Smooth muscle cell (in vitro differentiated cells): ENCODE measurements around the gene RAG1. TPM values are rescaled to one million over a fixed set of nuclear protein-coding genes. Genes with fewer than 3 reads are reported as not detected.

ENCODE experiments used
- DNase-seq: peaks from one replicate; lab custom pipeline; 2025; ENCODE audit not compliant: unreplicated experiment; lab: John Stamatoyannopoulos, UW
- H2AFZ ChIP-seq: fragments of 200-600 bp; sonication (generic); 2 replicates; pipeline ENCODE4 v1.6.0; 2016; ENCODE audit warnings: antibody characterized with exemption, low read depth, mild to moderate bottlenecking
- H3F3A ChIP-seq: fragments of 200-600 bp; sonication (generic); 2 replicates; pipeline ENCODE4 v1.6.0; 2017; ENCODE audit warnings: antibody characterized with exemption, low read depth
- H3K27ac ChIP-seq: fragments of 200-600 bp; sonication (generic); 2 replicates; pipeline ENCODE4 v1.5.1; 2016; ENCODE audit warnings: low read depth, mild to moderate bottlenecking
- H3K27me3 ChIP-seq: fragments of 200-600 bp; sonication (generic); 2 replicates; pipeline ENCODE4 v1.6.1; 2016; ENCODE audit warnings: low read depth, mild to moderate bottlenecking
- H3K36me3 ChIP-seq: fragments of 200-600 bp; sonication (generic); 2 replicates; pipeline ENCODE4 v1.5.1; 2016; ENCODE audit warnings: low read depth
- H3K4me1 ChIP-seq: fragments of 200-600 bp; sonication (generic); 2 replicates; pipeline ENCODE4 v1.5.1; 2016; ENCODE audit warnings: low read depth
- H3K4me2 ChIP-seq: fragments of 200-600 bp; sonication (generic); 2 replicates; pipeline ENCODE4 v1.6.0; 2016; ENCODE audit warnings: mild to moderate bottlenecking
- H3K4me3 ChIP-seq: fragments of 200-600 bp; sonication (generic); 2 replicates; pipeline ENCODE4 v1.5.1; 2016; ENCODE audit warnings: mild to moderate bottlenecking
- H3K79me2 ChIP-seq: fragments of 200-600 bp; sonication (generic); 2 replicates; pipeline ENCODE4 v1.6.0; 2016; ENCODE audit warnings: low read depth, mild to moderate bottlenecking
- H3K9ac ChIP-seq: fragments of 200-600 bp; sonication (generic); 2 replicates; pipeline ENCODE4 v1.6.0; 2016; ENCODE audit warnings: low read depth
- H3K9me3 ChIP-seq: fragments of 200-600 bp; sonication (generic); replicated peaks from 2 replicates; pipeline ENCODE4 v1.5.1; 2016; ENCODE audit warnings: low read depth
- H4K20me1 ChIP-seq: fragments of 200-600 bp; sonication (generic); 2 replicates; pipeline ENCODE4 v1.6.0; 2016; ENCODE audit warnings: low read depth
- CTCF ChIP-seq: fragments of 200-600 bp; sonication (generic); IDR thresholded peaks from 2 replicates; pipeline ENCODE4 v1.5.1; 2017; ENCODE audit warnings: borderline replicate concordance, mild to moderate bottlenecking, antibody characterized with exemption; ENCODE audit not compliant: insufficient read depth, poor library complexity, severe bottlenecking
- WGBS: methylation state at CpG from one replicate; pipeline ENCODE4 v1.1.7; 2016; ENCODE audit warnings: low lambda C conversion rate; 5-methylcytosine and 5-hydroxymethylcytosine counted together
- polyA plus RNA-seq: library from polyadenylated mRNA; unstranded; fragments of >200 nt; fragmentation: Nextera tagmentation; extraction: Ambion mirVana; gene quantifications from 2 replicates; pipeline ENCODE4 v1.2.1, GENCODE V29; 2016
- total RNA-seq: library from RNA; depleted of rRNA; stranded (reverse); fragments of >200 nt; gene quantifications from 2 replicates; pipeline ENCODE4 v1.2.3, GENCODE V29; 2014

RAG1 gene
- total and polyA plus RNA-seq, 2 experiments from 2014 or later: 1.7 to 2.7 TPM

GRCh38 chr11:36601155-36601554 is 33.3 kb downstream of the RAG1 start:
- Histone ChIP-seq H3K9ac (no peak overlapping the region), H4K20me1 (no peaks in the 10 kb centered on the region), H3K27ac (no peak overlapping the region), H3K36me3 (no peaks in the 10 kb centered on the region), H3K4me1 (no peaks in the 10 kb centered on the region), H3K9me3 (no peaks in the 10 kb centered on the region), H3F3A (no peaks in the 10 kb centered on the region), H3K4me2 (no peak overlapping the region), H2AFZ (no peak overlapping the region), H3K4me3 (no peak overlapping the region), H3K27me3 (no peaks in the 10 kb centered on the region), H3K79me2 (no peaks in the 10 kb centered on the region)
- no peak for DNase-seq
- WGBS: 100% methylated on average over 2 of the region's 2 CpGs
- TF ChIP-seq CTCF: no peak

GRCh38 chr11:36602135-36602534 is 34.3 kb downstream of the RAG1 start:
- Histone ChIP-seq H3K4me1 (no peaks in the 10 kb centered on the region), H3K27ac (no peak overlapping the region), H2AFZ (no peak overlapping the region), H3K27me3 (no peaks in the 10 kb centered on the region), H3F3A (no peaks in the 10 kb centered on the region), H3K4me2 (no peak overlapping the region), H3K36me3 (no peaks in the 10 kb centered on the region), H3K9me3 (no peaks in the 10 kb centered on the region), H3K4me3 (no peak overlapping the region), H3K9ac (no peak overlapping the region), H3K79me2 (no peaks in the 10 kb centered on the region), H4K20me1 (no peaks in the 10 kb centered on the region)
- DNase-seq: no peak
- TF ChIP-seq CTCF: no peak

GRCh38 chr11:36605221-36606216 is 37.7 kb downstream of the RAG1 start:
- H3K79me2 ChIP-seq: no peaks in the 10 kb centered on the region
- no peaks in the 10 kb centered on the region for H3F3A ChIP-seq
- DNase-seq: no peak
- no peak for TF ChIP-seq CTCF
- H3K27ac ChIP-seq: no peak overlapping the region
- WGBS: 85% methylated on average over 6 of the region's 6 CpGs
- H3K9ac ChIP-seq: no peak overlapping the region
- H3K36me3 ChIP-seq: no peaks in the 10 kb centered on the region
- no peak overlapping the region for H3K4me2 ChIP-seq
- H3K4me3 ChIP-seq: no peak overlapping the region
- no peaks in the 10 kb centered on the region for H3K27me3 ChIP-seq
- H2AFZ ChIP-seq: no peak overlapping the region
- no peaks in the 10 kb centered on the region for H3K4me1 ChIP-seq
- no peaks in the 10 kb centered on the region for H3K9me3 ChIP-seq
- no peaks in the 10 kb centered on the region for H4K20me1 ChIP-seq
